ENCODE measurements around the gene DEPDC1B.
"Not testable (repeated sequence)": the region's sequence is repeated elsewhere in the genome, so short reads cannot be mapped to it uniquely, and the experiment has no call there.

DEPDC1B gene

GRCh38 chr5:60639544-60639943 is 60.4 kb downstream of the DEPDC1B start:
- DNase-seq, result no peak

DNA sequence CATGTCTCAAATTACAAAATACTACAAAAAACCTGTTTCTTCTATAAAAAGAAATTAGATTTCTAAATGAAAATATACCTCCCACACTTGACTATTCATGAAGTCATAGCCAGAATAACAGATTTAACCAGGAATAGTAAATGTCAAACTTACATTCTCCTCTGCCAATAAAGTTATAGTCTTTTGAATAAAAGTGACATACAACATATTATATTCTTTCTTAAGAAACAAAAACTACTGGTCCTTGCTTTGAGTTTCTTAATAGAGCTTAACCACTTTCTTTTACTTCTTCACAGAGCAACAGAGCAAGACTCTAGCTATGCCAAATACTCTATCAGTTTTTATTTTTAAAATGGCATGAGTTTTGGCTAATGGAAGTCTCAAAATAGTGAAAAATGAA is 61.7 kb downstream of the DEPDC1B start:
- DNase-seq, result no peak

- no peak for DNase-seq
Measured at GRCh38 chr5:60636644-60637043, 63.3 kb downstream of the DEPDC1B start.

DNA sequence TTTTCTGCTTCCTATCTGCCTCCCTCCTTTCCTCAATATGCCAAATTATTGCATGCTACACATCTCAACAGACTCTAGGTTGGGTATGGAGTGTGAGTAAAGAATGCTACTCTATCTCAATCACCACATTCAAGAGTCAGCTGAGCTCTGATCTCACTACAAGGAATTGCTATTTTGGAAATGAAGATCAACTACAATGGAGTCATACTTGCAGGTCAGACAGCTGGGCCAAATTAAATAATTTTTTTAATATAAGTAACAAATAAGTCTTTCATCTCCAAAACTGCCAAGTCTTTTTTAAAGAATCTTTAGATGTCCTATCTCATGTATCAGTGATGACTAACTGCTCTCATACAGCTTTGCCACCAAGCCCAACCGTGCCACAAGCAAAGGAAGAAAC is 64.0 kb downstream of the DEPDC1B start:
- DNase-seq, result no peak

GRCh38 chr5:60634051-60634450 is 65.9 kb downstream of the DEPDC1B start:
- peak; percentile 93 for DNase-seq

DNA sequence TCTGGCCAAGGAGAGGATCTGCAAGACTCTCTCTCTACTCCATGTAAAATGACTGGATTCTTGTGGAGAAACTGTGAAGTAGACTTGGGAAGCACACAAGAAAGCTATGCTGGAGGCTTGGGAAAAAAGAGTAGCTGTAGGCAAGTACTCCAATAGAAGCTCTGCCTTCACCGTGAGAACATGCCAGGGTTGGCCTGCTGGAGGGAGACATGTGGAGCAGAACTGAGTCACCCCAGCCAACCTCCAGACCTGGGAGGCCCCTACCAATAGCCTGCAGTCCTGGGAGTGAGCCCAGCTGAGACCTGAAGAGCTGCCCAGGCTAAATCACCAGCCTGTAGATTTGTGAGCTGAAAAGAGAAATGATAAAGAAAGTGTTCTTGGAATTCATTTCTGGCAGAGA is 66.6 kb downstream of the DEPDC1B start:
- DNase-seq, result peak; percentile 19

DNA sequence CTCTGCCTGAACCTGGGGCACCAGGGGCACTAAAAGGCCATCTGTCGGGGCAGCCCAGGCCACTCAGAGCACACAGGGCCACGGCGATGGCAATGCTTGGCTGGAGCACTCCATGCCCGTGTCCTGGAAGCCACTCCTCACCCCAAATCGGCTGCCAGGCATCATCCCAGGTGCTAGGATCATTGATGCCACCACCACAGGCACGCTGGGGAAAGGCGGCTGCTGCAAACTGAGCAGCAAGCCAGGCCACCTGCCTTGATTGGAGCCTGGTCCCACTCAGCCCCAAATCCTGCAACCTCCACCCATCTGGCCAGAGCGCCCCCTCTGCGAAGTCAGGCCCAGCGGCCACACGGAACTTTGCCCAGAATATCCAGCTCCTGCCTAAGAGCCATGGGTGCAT is 67.8 kb downstream of the DEPDC1B start:
- no peak for DNase-seq

- no peak for DNase-seq
Measured at GRCh38 chr5:60630836-60631235, 69.1 kb downstream of the DEPDC1B start.

GRCh38 chr5:60630179-60630578 is 69.8 kb downstream of the DEPDC1B start:
- DNase-seq, result no peak

- DNase-seq, result not testable (repeated sequence)
Measured at GRCh38 chr5:60624875-60625274, 75.1 kb downstream of the DEPDC1B start.

GRCh38 chr5:60620752-60621151 is 79.2 kb downstream of the DEPDC1B start:
- DNase-seq, result not testable (repeated sequence)

DNA sequence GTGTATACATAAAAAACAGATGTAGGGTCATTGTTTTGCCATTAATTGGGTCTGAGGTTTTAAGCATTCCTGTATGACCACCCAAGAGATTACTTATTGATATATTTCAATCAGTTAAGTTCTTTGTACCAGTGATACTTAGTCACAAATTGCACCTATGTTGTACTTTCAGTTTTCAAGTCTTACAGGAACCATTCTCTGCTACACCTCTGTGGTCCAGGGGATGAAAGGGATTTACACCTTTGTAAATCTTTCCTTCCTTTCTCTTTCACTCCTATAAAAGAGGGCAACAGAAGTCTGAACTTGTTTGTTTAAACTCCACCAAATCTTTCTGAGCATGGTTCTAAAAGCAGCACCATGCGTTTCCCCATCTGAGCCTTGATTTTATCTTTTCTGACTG is 86.1 kb downstream of the DEPDC1B start:
- no peak for DNase-seq

DNA sequence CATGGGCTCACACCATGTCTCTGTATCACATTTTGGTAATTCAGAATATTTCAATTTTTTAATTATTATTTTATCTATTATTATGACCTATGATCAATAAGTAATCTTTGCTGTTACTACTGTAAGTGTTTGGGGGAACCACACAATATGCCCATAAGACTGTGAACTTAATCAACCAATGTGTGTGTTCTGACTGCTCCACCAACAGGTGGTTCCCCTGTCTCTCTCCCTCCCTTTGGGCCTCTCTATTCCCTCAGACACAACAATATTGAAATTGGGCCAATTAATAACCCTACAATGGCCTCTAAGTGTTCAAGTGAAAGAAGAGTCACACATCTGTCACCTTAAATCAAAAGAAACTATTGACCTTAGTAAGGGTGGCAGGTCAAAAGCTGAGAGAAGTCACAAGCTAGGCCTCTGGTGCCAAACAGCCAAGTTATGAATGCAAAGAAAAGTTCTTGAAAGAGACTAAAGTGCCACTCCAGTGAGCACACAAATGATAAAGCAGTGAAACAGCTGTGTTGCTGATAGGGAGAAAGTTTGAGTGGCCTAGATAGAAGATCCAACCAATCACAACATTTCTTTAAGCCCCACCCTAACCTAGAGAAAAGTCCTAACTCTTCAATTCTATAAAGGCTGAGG is 88.7 kb downstream of the DEPDC1B start:
- DNase-seq, result no peak

DNA sequence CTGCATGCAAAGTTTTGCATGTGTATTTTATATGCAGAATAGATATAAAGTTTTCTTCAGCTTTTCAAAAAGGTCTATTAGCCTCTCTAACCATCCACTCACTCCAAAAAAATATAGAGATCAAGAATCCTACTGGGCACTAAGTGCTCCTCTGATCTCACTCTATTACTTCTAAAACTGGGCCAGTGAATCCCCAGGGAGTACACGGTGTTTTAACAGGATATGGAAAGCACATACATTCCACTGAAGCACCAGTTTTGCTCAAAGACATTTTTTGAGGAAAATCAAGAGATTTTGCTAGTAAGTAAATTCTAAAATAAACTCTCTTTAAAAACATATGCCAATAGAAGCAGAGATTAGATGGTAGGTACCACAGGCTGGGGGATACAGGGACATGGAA is 95.2 kb downstream of the DEPDC1B start:
- no peak for DNase-seq

DNA sequence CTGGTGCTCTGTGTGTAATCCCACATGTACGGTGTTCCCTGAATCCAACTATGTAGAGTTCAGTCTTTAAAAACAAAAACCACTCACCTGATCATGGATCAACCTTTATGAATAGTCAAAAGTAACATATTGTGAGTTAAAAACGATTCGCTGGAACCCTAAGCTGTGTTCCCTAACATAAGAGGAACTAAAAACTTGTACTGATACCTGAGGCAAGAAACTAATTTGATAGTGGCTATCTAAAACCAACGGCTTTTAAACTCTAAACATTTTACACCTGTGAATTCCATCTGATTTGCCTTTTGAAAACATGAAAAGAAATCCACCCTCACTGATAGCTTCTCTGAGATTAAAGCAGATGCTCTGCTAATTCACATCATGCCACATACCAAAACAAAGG is 101.5 kb downstream of the DEPDC1B start:
- DNase-seq, result no peak

DNA sequence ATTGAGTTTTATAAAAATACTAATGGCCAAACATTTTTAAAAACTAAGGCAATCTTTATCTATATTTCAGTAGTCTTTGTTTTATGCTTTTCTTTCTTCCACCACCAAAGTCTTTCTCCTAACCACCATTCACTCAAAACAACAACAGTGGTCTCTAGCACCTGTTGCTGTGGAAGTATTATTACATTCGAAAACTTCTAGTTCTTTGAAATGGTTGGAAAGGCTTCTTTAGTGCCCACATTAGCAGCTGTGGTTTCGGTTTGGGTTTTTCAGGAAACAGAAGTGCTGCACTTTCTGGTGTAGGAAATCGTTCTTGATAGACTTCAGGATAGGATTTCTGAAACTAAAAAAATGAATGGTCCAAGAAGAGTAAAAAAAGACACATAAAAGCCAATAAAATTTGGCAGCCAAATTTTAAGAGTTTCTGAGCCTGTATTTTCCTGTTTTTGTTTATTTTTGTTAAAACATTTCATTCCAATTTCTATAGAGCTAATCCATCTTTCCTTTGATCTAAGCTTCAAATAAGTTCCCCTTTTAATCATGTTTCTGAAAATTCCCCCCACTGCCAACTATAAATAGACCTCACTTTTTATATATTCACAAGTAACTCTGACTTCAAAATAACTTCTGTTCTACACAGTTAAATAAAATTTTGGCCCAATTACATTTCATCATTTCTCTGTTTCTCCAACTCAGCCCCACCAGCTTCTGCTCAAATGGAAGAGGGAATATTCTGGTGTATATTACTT is 102.2 kb downstream of the DEPDC1B start:
- DNase-seq, result peak; percentile 86

GRCh38 chr5:60594715-60595477 is 105.1 kb downstream of the DEPDC1B start:
- no peak for DNase-seq

DNA sequence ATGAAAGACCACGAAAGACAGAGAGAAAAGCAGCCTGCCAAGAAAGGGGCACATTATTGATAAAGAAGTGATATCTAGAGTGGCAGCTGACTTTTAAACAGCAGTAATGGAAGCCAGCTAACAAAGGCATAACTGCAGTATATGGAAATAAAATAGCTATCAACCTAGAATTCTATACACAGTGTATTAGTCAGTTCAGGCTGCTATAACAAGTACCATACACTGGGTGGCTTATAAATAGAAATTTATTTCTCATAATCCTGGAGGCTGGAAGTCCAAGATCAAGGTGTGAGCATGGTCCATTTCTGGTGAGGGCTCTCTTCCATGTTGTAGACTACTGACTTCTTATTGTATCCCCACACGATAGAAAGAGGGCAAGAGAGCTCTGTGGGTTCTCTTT is 109.8 kb downstream of the DEPDC1B start:
- no peak for DNase-seq

- DNase-seq, result not testable (repeated sequence)
Measured at GRCh38 chr5:60587312-60587711, 112.7 kb downstream of the DEPDC1B start.

GRCh38 chr5:60586307-60586901 is 113.6 kb downstream of the DEPDC1B start:
- DNase-seq, result peak; percentile 55

- no peak for DNase-seq
Measured at GRCh38 chr5:60585618-60586017, 114.3 kb downstream of the DEPDC1B start.

DNA sequence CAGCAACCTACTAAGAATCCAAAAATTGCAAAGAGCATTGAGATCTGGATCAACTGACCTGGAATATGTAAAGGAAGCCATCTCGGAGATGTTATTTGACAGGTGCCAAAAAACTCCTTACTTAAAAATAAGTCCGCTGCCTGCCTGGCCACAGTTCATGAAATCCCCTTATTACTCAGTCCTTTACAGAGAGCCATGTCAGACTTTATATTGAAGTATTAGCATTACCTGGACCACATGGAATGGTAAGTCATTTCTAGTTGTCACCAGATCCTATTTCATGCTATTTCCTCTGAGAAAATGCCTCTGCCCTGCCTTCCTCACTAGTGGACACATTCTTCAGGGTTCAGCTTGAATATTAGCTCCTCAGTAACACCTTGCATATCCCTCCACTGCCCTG is 115.7 kb downstream of the DEPDC1B start:
- DNase-seq, result no peak

GRCh38 chr5:60583616-60584015 is 116.3 kb downstream of the DEPDC1B start:
- no peak for DNase-seq

DNA sequence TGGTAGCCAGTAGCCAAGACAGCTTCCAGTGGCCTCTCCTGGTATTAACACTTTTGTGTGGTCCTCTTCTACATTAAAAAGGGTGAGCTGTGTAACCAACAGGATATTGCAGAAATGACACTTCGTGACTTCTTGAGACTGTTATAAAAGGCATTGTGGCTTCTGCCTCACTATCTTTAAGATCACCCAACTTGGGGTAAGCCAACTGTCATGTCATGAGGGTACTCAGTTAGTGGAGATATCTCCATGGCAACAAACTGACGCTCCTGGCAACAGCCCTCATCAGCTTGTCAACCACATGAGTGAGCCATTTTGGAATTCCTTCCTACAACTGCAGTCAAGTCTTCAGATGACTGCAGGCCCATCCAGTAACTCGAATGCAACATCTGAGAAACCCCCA is 121.7 kb downstream of the DEPDC1B start:
- peak; percentile 93 for DNase-seq

Data from hematopoietic multipotent progenitor cell treated with erythropoietin and hydrocortisone succinate and interleukin-3 and kit ligand, for 4 days (in vitro differentiated cells).